Dendritic cell treated with granulocyte-macrophage colony-stimulating factor and Interleukin-4, amounts not matched to agents 40 ng/mL and 50 ng/mL, for 4 days (primary cell): ENCODE data around the gene ADGRG7.
"Not testable (repeated sequence)": the region's sequence is repeated elsewhere in the genome, so short reads cannot be mapped to it uniquely, and the experiment has no call there.

Experiments used
- H3K27ac Mint-ChIP-seq: one replicate; pipeline ENCODE4 v1.8.0; 2022; ENCODE audit warnings: mild to moderate bottlenecking, mixed read lengths
- H3K27me3 Mint-ChIP-seq: one replicate; pipeline ENCODE4 v1.8.0; 2022; ENCODE audit warnings: mild to moderate bottlenecking, mixed read lengths
- H3K36me3 Mint-ChIP-seq: one replicate; pipeline ENCODE4 v1.8.0; 2022; ENCODE audit warnings: low read depth, mixed read lengths
- H3K4me1 Mint-ChIP-seq: one replicate; pipeline ENCODE4 v1.8.0; 2022; ENCODE audit warnings: low read depth, mixed read lengths
- H3K4me3 Mint-ChIP-seq: one replicate; pipeline ENCODE4 v1.8.0; 2022; ENCODE audit warnings: mild to moderate bottlenecking, moderate library complexity, mixed read lengths
- H3K9me3 Mint-ChIP-seq: one replicate; pipeline ENCODE4 v1.8.0; 2022; ENCODE audit warnings: mixed read lengths
- intact Hi-C: fragments of 100-400 bp; cut with micrococcal nuclease; formaldehyde crosslinking; loops from one replicate; pipeline ENCODE4 v1.15.0; 2022

Gene ADGRG7

GRCh38 chr3:100645913-100646312 lies 36.5 kb downstream of the ADGRG7 start:
- Mint-ChIP-seq H3K4me3 (no peak overlapping the region), H3K27ac (no peak overlapping the region), H3K4me1 (peaks cover 18% of the 10 kb centered on the region), H3K27me3 (no peaks in the 10 kb centered on the region), H3K9me3 (no peaks in the 10 kb centered on the region), H3K36me3 (no peaks in the 10 kb centered on the region)
- intact Hi-C loops = no loop called here

GRCh38 chr3:100647171-100647570 lies 37.8 kb downstream of the ADGRG7 start:
- H3K36me3 Mint-ChIP-seq = no peaks in the 10 kb centered on the region
- no peak overlapping the region for H3K4me3 Mint-ChIP-seq
- no peaks in the 10 kb centered on the region for H3K9me3 Mint-ChIP-seq
- H3K27me3 Mint-ChIP-seq = no peaks in the 10 kb centered on the region
- peaks cover 13% of the 10 kb centered on the region for H3K4me1 Mint-ChIP-seq
- intact Hi-C loops = no loop called here
- no peak overlapping the region for H3K27ac Mint-ChIP-seq

GRCh38 chr3:100647657-100648056 lies 38.3 kb downstream of the ADGRG7 start:
- H3K4me1 Mint-ChIP-seq = peaks cover 13% of the 10 kb centered on the region
- H3K36me3 Mint-ChIP-seq = no peaks in the 10 kb centered on the region
- H3K9me3 Mint-ChIP-seq = no peaks in the 10 kb centered on the region
- no peaks in the 10 kb centered on the region for H3K27me3 Mint-ChIP-seq
- no peak overlapping the region for H3K27ac Mint-ChIP-seq
- intact Hi-C loops = no loop called here
- H3K4me3 Mint-ChIP-seq = no peak overlapping the region

DNA sequence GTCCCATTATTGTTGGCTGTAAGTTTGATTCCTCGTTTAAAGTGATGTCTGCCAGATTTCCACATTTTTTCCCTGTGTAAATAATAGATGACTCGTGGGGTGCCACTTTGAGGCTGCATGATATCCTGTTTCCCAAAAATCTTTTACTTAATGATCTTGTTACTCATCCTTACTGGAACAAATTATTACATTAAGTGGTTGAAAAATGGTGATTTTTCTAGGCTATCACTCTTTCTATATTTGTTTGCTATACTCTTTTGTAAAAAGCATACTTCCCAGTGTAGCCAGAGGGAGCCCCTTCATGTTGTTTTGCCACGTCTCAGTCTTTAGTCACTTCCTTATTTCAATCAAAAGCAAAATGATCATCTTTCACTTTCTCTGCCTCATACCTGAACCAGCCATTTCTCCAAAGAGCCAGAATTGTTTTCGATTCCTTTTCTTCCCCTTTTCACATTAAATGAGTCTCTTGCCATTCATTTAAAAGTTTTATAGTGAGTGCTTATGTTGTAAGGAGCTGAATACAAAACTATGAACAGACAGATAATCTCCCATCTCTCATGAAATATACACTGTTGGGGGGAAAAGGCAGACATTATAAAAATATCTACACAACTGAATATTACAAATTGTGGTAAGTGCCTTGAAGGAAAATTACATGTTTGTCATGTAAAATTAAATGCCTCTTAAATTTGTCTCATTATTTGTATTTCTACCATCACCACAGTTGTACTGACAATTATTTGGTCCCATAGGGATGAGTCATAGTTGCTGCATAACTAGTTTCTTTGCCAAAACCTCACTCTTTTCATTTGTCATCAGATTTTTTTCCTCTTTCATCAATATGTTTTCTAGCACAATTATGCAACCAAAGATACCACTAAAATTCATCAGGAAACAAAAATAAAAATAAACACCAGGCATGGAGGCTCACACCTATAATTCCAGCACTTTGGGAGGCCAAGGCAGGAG lies 41.5 kb downstream of the ADGRG7 start:
- no peaks in the 10 kb centered on the region for H3K9me3 Mint-ChIP-seq
- intact Hi-C loops = no loop called here
- H3K27me3 Mint-ChIP-seq = no peaks in the 10 kb centered on the region
- H3K36me3 Mint-ChIP-seq = no peaks in the 10 kb centered on the region
- H3K4me1 Mint-ChIP-seq = peaks cover 13% of the 10 kb centered on the region
- H3K27ac Mint-ChIP-seq = no peak overlapping the region
- H3K4me3 Mint-ChIP-seq = no peak overlapping the region

GRCh38 chr3:100653604-100654294 lies 44.3 kb downstream of the ADGRG7 start:
- peaks cover 13% of the 10 kb centered on the region for H3K4me1 Mint-ChIP-seq
- H3K27ac Mint-ChIP-seq = no peak overlapping the region
- no peaks in the 10 kb centered on the region for H3K27me3 Mint-ChIP-seq
- H3K36me3 Mint-ChIP-seq = no peaks in the 10 kb centered on the region
- intact Hi-C loops = no loop called here
- no peaks in the 10 kb centered on the region for H3K9me3 Mint-ChIP-seq
- H3K4me3 Mint-ChIP-seq = no peak overlapping the region

GRCh38 chr3:100656945-100657344 lies 47.5 kb downstream of the ADGRG7 start:
- Mint-ChIP-seq H3K4me1 (no peaks in the 10 kb centered on the region), H3K27ac (no peak overlapping the region), H3K9me3 (no peaks in the 10 kb centered on the region), H3K36me3 (no peaks in the 10 kb centered on the region), H3K27me3 (no peaks in the 10 kb centered on the region), H3K4me3 (no peak overlapping the region)
- intact Hi-C loops = no loop called here

DNA sequence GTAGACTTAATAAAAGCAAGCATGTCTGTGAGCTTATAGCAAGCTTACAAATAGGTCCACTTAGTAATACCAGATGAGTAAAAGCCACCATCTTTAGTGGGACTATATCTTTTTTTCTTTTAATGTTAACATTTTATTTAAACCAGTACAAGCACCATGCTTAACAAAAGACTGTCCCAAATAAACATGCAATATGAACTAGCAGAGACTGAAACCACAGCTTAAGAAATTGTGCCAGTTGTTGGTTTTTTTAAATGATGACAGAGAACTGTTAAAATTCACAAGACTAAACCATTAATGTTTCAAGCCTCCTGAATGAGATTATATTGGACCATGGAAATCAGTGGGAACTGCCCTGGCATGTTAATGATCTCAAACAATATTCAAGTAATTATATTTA lies 51.9 kb downstream of the ADGRG7 start:
- H3K4me1 Mint-ChIP-seq, H3K36me3 Mint-ChIP-seq, H3K9me3 Mint-ChIP-seq, H3K27ac Mint-ChIP-seq, intact Hi-C loops, H3K27me3 Mint-ChIP-seq, H3K4me3 Mint-ChIP-seq: not testable (repeated sequence)

DNA sequence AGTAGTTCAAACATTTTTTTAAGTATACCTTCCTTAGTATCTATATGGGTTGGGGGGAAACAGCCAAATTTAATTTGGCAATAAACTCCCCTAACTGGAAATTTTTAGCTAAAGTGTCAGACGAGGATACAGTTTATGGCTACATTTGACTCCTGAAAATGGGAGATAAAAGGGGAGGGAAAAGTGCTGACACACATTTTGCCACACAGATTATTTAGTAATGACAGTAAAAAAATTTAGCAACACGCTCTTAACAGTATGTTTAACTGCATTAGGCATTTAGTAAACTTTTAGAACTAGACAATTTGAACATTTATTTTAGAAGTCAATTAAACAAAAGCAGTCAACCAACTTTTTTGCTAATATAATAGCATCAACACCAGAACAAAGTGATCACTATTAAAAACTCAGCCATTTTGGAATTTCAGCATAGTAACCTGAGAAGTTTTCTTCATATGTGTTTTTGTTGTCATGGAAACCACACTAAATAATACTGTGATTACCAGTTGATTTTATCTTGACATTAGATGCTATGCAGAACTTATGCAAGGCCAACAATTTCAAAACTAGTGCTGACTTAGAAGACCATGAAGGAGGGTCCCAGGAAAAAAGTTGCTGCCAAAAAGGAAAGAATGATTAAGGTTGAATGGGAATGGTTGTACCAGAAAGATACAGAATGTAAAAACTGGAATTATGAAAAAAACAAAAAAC lies 52.9 kb downstream of the ADGRG7 start:
- intact Hi-C loops = no loop called here
- H3K4me1 Mint-ChIP-seq = no peaks in the 10 kb centered on the region
- no peaks in the 10 kb centered on the region for H3K27me3 Mint-ChIP-seq
- H3K9me3 Mint-ChIP-seq = no peaks in the 10 kb centered on the region
- H3K4me3 Mint-ChIP-seq = no peak overlapping the region
- no peaks in the 10 kb centered on the region for H3K36me3 Mint-ChIP-seq
- H3K27ac Mint-ChIP-seq = no peak overlapping the region

DNA sequence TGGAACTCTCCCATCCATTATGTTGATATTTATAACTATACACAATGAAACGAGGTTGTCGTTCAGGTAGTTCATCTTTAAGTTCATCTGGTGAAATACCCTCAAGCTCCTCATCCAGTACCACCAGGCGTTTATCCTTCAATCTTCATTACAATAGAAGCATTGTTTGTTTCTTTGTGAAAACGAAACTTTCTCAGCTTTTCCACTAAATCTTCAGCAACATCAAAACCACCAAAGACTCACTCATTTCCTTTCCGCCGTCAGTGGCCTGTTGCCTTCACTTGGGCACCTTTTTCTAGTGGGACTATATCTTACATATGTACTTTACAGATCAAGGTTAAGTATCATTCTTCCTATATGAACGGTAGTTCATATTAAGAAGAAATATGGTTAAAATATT lies 55.8 kb downstream of the ADGRG7 start:
- Mint-ChIP-seq H3K27me3 (no peaks in the 10 kb centered on the region), H3K4me1 (no peaks in the 10 kb centered on the region), H3K9me3 (peaks cover 4% of the 10 kb centered on the region), H3K36me3 (no peaks in the 10 kb centered on the region), H3K27ac (no peak overlapping the region), H3K4me3 (no peak overlapping the region)
- intact Hi-C loops = no loop called here

GRCh38 chr3:100666699-100667098 lies 57.3 kb downstream of the ADGRG7 start:
- not testable (repeated sequence) for H3K4me3 Mint-ChIP-seq
- H3K9me3 Mint-ChIP-seq = peaks cover 18% of the 10 kb centered on the region

GRCh38 chr3:100667316-100667715 lies 57.9 kb downstream of the ADGRG7 start:
- H3K4me1 Mint-ChIP-seq, H3K4me3 Mint-ChIP-seq, H3K27ac Mint-ChIP-seq, intact Hi-C loops, H3K27me3 Mint-ChIP-seq, H3K36me3 Mint-ChIP-seq: not testable (repeated sequence)
- H3K9me3 Mint-ChIP-seq = peaks cover 18% of the 10 kb centered on the region

More at GRCh38 chr3:100666699-100667098, 57.3 kb downstream of the ADGRG7 start:
- H3K27me3 Mint-ChIP-seq, intact Hi-C loops, H3K36me3 Mint-ChIP-seq, H3K27ac Mint-ChIP-seq, H3K4me1 Mint-ChIP-seq: not testable (repeated sequence)

GRCh38 chr3:100670995-100671394 lies 61.6 kb downstream of the ADGRG7 start:
- H3K27ac Mint-ChIP-seq, H3K4me1 Mint-ChIP-seq, H3K4me3 Mint-ChIP-seq, H3K27me3 Mint-ChIP-seq, H3K36me3 Mint-ChIP-seq, intact Hi-C loops: not testable (repeated sequence)
- H3K9me3 Mint-ChIP-seq = peaks cover 18% of the 10 kb centered on the region

- H3K36me3 Mint-ChIP-seq = no peaks in the 10 kb centered on the region
- intact Hi-C loops = no loop called here
- no peaks in the 10 kb centered on the region for H3K4me1 Mint-ChIP-seq
- no peaks in the 10 kb centered on the region for H3K27me3 Mint-ChIP-seq
- H3K9me3 Mint-ChIP-seq = peaks cover 6% of the 10 kb centered on the region
- no peak overlapping the region for H3K27ac Mint-ChIP-seq
- no peak overlapping the region for H3K4me3 Mint-ChIP-seq
These were observed 72.1 kb downstream of the ADGRG7 start for GRCh38 chr3:100681496-100681895.
